Liver (tissue), 9 donors: Measurements from ENCODE around the gene HOATZ. TPM values are rescaled to one million over a fixed set of nuclear protein-coding genes. Genes with fewer than 3 reads are reported as not detected.

ENCODE experiments used
- DNase-seq: peaks from one replicate; pipeline ENCODE4 v3.0.0-alpha.2; 2017; ENCODE audit warnings: low spot score
- H3K27ac ChIP-seq, 2 donors: one replicate each; pipeline ENCODE4 v1.7.0; 2013; ENCODE audit warnings: inconsistent platforms in 2 of 2, low read length in 2 of 2, control low read depth in 1 of 2, low read depth in 1 of 2, mild to moderate bottlenecking in 1 of 2
- H3K27me3 ChIP-seq, 4 donors: one replicate each; pipeline versions ENCODE4 v1.6.1 to v1.7.0; 2013; ENCODE audit warnings: low read length in 3 of 4, inconsistent platforms in 1 of 4, mild to moderate bottlenecking in 1 of 4, moderate library complexity in 1 of 4; ENCODE audit not compliant: control insufficient read depth in 4 of 4, insufficient read depth in 4 of 4
- H3K36me3 ChIP-seq, 4 donors: one replicate each; pipeline versions ENCODE4 v1.6.1 to v1.7.0; 2013; ENCODE audit warnings: low read length in 3 of 4, mild to moderate bottlenecking in 3 of 4, low read depth in 1 of 4, moderate library complexity in 1 of 4; ENCODE audit not compliant: control insufficient read depth in 4 of 4, insufficient read depth in 3 of 4
- H3K4me1 ChIP-seq, 4 donors: one replicate each; pipeline versions ENCODE4 v1.6.1 to v1.7.0; 2013; ENCODE audit warnings: low read length in 3 of 4, mild to moderate bottlenecking in 3 of 4, moderate library complexity in 1 of 4; ENCODE audit not compliant: control insufficient read depth in 4 of 4, insufficient read depth in 4 of 4
- H3K4me3 ChIP-seq, 3 donors: one replicate each; pipeline versions ENCODE4 v1.6.1 to v1.7.0; 2013; ENCODE audit warnings: low read length in 3 of 3, control low read depth in 1 of 3, low read depth in 1 of 3, mild to moderate bottlenecking in 1 of 3
- H3K9ac ChIP-seq, 2 donors: one replicate each; pipeline ENCODE4 v1.7.0; 2013; ENCODE audit warnings: low read length in 2 of 2, mild to moderate bottlenecking in 2 of 2, moderate library complexity in 2 of 2, control low read depth in 1 of 2, low read depth in 1 of 2
- H3K9me3 ChIP-seq, 4 donors: one replicate each; pipeline versions ENCODE4 v1.6.1 to v1.7.0; 2013; ENCODE audit warnings: low read length in 3 of 4; ENCODE audit not compliant: control insufficient read depth in 4 of 4
- EGR1 ChIP-seq, 2 donors: IDR thresholded peaks; 2 replicates each; pipeline ENCODE4 v1.6.1; 2016 to 2018; ENCODE audit warnings: antibody characterized with exemption in 2 of 2, low read depth in 2 of 2
- FOXA1 ChIP-seq: IDR thresholded peaks from 2 replicates; pipeline ENCODE4 v1.6.1; 2016; ENCODE audit warnings: antibody characterized with exemption
- FOXA2 ChIP-seq: IDR thresholded peaks from 2 replicates; pipeline ENCODE4 v1.6.1; 2016; ENCODE audit warnings: antibody characterized with exemption
- GABPA ChIP-seq, 2 donors: IDR thresholded peaks in 1 of 2; conservative IDR thresholded peaks in 1 of 2; 2 replicates each; pipeline ENCODE4 v1.6.1; 2016; ENCODE audit warnings: antibody characterized with exemption in 2 of 2, mild to moderate bottlenecking in 1 of 2, moderate library complexity in 1 of 2
- HNF4A ChIP-seq, 2 donors: conservative IDR thresholded peaks; 2 replicates each; pipeline ENCODE4 v1.6.1; 2016; ENCODE audit warnings: antibody characterized with exemption in 2 of 2, mild to moderate bottlenecking in 2 of 2
- HNF4G ChIP-seq: IDR thresholded peaks from 2 replicates; pipeline ENCODE4 v1.6.1; 2016; ENCODE audit warnings: antibody characterized with exemption
- JUND ChIP-seq, 2 donors: IDR thresholded peaks; 2 replicates each; pipeline ENCODE4 v1.6.1; 2016; ENCODE audit warnings: antibody characterized with exemption in 2 of 2
- NR2F2 ChIP-seq: IDR thresholded peaks from 2 replicates; pipeline ENCODE4 v1.6.1; 2016; ENCODE audit warnings: antibody characterized with exemption
- RAD21 ChIP-seq, 2 donors: IDR thresholded peaks; 2 replicates each; pipeline ENCODE4 v1.6.1; 2016; ENCODE audit warnings: antibody characterized with exemption in 2 of 2, mild to moderate bottlenecking in 2 of 2
- RXRA ChIP-seq, 2 donors: IDR thresholded peaks; 2 replicates each; pipeline ENCODE4 v1.6.1; 2017 to 2018; ENCODE audit warnings: antibody characterized with exemption in 2 of 2, mild to moderate bottlenecking in 1 of 2
- SP1 ChIP-seq: IDR thresholded peaks from 2 replicates; pipeline ENCODE4 v1.6.1; 2018; ENCODE audit warnings: antibody characterized with exemption, mild to moderate bottlenecking
- TAF1 ChIP-seq: conservative IDR thresholded peaks from 2 replicates; pipeline ENCODE4 v1.6.1; 2016; ENCODE audit warnings: antibody characterized with exemption, mild to moderate bottlenecking
- YY1 ChIP-seq: IDR thresholded peaks from 2 replicates; pipeline ENCODE4 v1.6.1; 2016; ENCODE audit warnings: antibody characterized with exemption, mild to moderate bottlenecking
- WGBS: extraction: QIAGEN DNeasy Blood & Tissue Kit; methylation state at CpG from one replicate; pipeline ENCODE4 v1.1.7; 2013; 5-methylcytosine and 5-hydroxymethylcytosine counted together
- polyA plus RNA-seq, 2 donors: library from polyadenylated mRNA; stranded (reverse) in 1 of 2; unstranded in 1 of 2; fragments of 200-250 nt in 1 of 2; fragments of >200 nt in 1 of 2; fragmentation: Nextera tagmentation in 1 of 2; extraction: Ambion mirVana in 1 of 2; gene quantifications; one replicate each; pipeline versions ENCODE4 v1.2.1 to v1.2.3, GENCODE V29; 2013 to 2015
- total RNA-seq, 2 donors: library from RNA; depleted of rRNA; stranded (reverse); fragments of >200 nt; gene quantifications; one replicate each; pipeline ENCODE4 v1.2.3, GENCODE V29; 2014
- TF ChIP-seq, protein P1 (sequence below): IDR thresholded peaks from 2 replicates; pipeline ENCODE4 v1.6.1; 2016; ENCODE audit warnings: antibody characterized with exemption
- TF ChIP-seq, protein P2 (sequence below): IDR thresholded peaks from 2 replicates; pipeline ENCODE4 v1.6.1; 2016; ENCODE audit warnings: antibody characterized with exemption
- TF ChIP-seq, protein P3 (sequence below): IDR thresholded peaks from 2 replicates; pipeline ENCODE4 v1.6.1; 2016; ENCODE audit warnings: antibody characterized with exemption, mild to moderate bottlenecking
- TF ChIP-seq, protein P4 (sequence below): fragments of 150-350 bp; IDR thresholded peaks from 2 replicates; pipeline ENCODE4 v1.5.1; 2017; ENCODE audit warnings: improper control_type of control experiment, low read depth, low read length; ENCODE audit not compliant: missing input control
- TF ChIP-seq, protein P5 (sequence below): IDR thresholded peaks from 2 replicates; pipeline ENCODE4 v1.6.1; 2016; ENCODE audit warnings: antibody characterized with exemption
- donor health status: healthy.
- donor health status: healthy.
- donor health status: healthy.
- donor health status: healthy.
- donor health status: healthy.

Gene HOATZ
- total and polyA plus RNA-seq, 4 donors: not detected

DNA sequence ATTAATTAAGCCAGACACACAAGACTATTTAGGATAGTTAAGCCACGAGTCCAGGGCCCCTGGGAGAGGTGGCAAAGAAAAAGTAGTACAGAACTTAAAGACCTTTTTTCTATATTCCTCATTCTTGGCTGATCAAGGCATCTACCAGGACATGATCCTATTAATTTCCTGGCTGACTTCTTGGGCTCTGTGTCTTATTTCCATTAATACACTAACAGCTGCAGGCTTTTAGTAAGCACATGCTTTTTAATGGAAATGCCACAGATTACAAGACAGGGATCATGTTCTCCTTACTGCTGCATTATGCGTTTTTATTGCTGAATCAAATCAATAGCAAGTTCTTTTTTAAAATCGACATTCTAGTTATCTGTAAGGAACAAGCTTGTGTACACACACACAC is 37.6 kb upstream of the HOATZ start (continued):
- TF ChIP-seq, protein P1, sequence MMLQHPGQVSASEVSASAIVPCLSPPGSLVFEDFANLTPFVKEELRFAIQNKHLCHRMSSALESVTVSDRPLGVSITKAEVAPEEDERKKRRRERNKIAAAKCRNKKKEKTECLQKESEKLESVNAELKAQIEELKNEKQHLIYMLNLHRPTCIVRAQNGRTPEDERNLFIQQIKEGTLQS: no peak
- no peak for TF ChIP-seq JUND (IDR thresholded peaks at IDR 0.05)
- TF ChIP-seq FOXA1: no peak
- TF ChIP-seq RAD21 (IDR thresholded peaks at IDR 0.05): no peak
- no peak for TF ChIP-seq RXRA (IDR thresholded peaks at IDR 0.05)
- TF ChIP-seq HNF4A (conservative IDR thresholded peaks at IDR 0.05): no peak
- TF ChIP-seq, protein P2, sequence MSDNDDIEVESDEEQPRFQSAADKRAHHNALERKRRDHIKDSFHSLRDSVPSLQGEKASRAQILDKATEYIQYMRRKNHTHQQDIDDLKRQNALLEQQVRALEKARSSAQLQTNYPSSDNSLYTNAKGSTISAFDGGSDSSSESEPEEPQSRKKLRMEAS: no peak

DNA sequence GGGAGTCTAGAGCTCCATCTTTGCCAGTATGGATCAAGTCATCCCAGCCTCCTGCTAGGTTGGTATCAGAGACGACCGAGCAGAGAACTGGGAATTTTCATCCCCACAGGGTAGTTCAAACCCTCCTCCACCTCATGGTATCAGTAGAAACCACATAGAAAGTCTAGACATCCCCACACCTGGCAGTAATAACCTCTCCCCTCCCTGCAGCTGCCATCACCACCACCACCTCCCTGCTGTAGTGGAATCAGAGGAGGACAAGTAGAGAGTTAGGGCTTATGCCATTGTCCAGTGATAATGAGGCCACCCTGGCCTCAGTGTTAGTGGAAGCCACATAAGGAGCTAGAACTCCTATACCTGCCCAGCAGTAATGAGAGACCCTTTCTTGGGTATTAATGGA is 36.7 kb upstream of the HOATZ start:
- Histone ChIP-seq H3K36me3 (no peaks in the 10 kb centered on the region), H3K9me3 (peaks cover 0 to 2% (median under 1%) of the 10 kb centered on the region in 4 donors), H3K4me3 (no peak overlapping the region), H3K9ac (no peak overlapping the region), H3K27ac (no peak overlapping the region), H3K27me3 (no peaks in the 10 kb centered on the region), H3K4me1 (no peaks in the 10 kb centered on the region)
- WGBS: 93% methylated on average over 2 of the region's 2 CpGs
- no peak for DNase-seq
- TF ChIP-seq SP1 (no peak), EGR1 (IDR thresholded peaks at IDR 0.05; ENCODE audit: low read depth in 2 of 2) (no peak), GABPA (IDR thresholded peaks at IDR 0.05 in 1 of 2, conservative IDR thresholded peaks at IDR 0.05 in 1 of 2) (no peak), FOXA2 (no peak), JUND (IDR thresholded peaks at IDR 0.05) (no peak), HNF4G (no peak), YY1 (no peak), TAF1 (no peak), NR2F2 (no peak), HNF4A (conservative IDR thresholded peaks at IDR 0.05) (no peak), FOXA1 (no peak), RAD21 (IDR thresholded peaks at IDR 0.05) (no peak)
- TF ChIP-seq, protein P2: no peak
- TF ChIP-seq, protein P3, sequence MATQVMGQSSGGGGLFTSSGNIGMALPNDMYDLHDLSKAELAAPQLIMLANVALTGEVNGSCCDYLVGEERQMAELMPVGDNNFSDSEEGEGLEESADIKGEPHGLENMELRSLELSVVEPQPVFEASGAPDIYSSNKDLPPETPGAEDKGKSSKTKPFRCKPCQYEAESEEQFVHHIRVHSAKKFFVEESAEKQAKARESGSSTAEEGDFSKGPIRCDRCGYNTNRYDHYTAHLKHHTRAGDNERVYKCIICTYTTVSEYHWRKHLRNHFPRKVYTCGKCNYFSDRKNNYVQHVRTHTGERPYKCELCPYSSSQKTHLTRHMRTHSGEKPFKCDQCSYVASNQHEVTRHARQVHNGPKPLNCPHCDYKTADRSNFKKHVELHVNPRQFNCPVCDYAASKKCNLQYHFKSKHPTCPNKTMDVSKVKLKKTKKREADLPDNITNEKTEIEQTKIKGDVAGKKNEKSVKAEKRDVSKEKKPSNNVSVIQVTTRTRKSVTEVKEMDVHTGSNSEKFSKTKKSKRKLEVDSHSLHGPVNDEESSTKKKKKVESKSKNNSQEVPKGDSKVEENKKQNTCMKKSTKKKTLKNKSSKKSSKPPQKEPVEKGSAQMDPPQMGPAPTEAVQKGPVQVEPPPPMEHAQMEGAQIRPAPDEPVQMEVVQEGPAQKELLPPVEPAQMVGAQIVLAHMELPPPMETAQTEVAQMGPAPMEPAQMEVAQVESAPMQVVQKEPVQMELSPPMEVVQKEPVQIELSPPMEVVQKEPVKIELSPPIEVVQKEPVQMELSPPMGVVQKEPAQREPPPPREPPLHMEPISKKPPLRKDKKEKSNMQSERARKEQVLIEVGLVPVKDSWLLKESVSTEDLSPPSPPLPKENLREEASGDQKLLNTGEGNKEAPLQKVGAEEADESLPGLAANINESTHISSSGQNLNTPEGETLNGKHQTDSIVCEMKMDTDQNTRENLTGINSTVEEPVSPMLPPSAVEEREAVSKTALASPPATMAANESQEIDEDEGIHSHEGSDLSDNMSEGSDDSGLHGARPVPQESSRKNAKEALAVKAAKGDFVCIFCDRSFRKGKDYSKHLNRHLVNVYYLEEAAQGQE: no peak
- TF ChIP-seq, protein P4, sequence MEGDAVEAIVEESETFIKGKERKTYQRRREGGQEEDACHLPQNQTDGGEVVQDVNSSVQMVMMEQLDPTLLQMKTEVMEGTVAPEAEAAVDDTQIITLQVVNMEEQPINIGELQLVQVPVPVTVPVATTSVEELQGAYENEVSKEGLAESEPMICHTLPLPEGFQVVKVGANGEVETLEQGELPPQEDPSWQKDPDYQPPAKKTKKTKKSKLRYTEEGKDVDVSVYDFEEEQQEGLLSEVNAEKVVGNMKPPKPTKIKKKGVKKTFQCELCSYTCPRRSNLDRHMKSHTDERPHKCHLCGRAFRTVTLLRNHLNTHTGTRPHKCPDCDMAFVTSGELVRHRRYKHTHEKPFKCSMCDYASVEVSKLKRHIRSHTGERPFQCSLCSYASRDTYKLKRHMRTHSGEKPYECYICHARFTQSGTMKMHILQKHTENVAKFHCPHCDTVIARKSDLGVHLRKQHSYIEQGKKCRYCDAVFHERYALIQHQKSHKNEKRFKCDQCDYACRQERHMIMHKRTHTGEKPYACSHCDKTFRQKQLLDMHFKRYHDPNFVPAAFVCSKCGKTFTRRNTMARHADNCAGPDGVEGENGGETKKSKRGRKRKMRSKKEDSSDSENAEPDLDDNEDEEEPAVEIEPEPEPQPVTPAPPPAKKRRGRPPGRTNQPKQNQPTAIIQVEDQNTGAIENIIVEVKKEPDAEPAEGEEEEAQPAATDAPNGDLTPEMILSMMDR: no peak
- TF ChIP-seq, protein P1: no peak
- TF ChIP-seq, protein P5, sequence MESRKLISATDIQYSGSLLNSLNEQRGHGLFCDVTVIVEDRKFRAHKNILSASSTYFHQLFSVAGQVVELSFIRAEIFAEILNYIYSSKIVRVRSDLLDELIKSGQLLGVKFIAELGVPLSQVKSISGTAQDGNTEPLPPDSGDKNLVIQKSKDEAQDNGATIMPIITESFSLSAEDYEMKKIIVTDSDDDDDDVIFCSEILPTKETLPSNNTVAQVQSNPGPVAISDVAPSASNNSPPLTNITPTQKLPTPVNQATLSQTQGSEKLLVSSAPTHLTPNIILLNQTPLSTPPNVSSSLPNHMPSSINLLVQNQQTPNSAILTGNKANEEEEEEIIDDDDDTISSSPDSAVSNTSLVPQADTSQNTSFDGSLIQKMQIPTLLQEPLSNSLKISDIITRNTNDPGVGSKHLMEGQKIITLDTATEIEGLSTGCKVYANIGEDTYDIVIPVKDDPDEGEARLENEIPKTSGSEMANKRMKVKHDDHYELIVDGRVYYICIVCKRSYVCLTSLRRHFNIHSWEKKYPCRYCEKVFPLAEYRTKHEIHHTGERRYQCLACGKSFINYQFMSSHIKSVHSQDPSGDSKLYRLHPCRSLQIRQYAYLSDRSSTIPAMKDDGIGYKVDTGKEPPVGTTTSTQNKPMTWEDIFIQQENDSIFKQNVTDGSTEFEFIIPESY: no peak
